CD4-positive, alpha-beta T cell treated with Interleukin-15 for 4 hours (primary cell): Measurements from ENCODE around the gene SLC25A44.
A peak's percentile ranks its signal among the peaks of the same experiment; 100 is the strongest.
"Not testable (repeated sequence)": the region's sequence is repeated elsewhere in the genome, so short reads cannot be mapped to it uniquely, and the experiment has no call there.

Experiments used
- DNase-seq: peaks from one replicate; pipeline ENCODE4 v3.0.0-alpha.2; 2020; ENCODE audit warnings: low spot score

The SLC25A44 gene

DNA sequence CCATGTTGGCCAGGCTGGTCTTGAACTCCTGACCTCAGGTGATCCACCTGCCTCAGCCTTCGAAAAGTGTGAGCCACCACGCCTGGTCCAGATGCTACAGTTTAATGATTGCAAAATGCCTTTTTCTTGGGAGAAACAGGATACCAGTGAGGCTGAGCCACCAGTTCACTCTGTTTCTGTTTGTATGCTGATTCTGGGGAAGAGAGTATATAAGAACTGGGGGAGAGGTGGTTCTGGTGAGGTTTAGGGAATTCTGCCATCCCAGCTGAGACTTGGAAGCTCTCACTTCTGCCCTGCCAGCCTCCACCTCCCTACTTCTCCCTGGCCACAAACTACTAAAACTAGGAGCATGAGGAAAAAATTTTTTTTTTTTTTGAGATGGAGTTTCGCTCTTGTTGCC lies 10.8 kb downstream of the SLC25A44 start:
- no peak for DNase-seq

DNA sequence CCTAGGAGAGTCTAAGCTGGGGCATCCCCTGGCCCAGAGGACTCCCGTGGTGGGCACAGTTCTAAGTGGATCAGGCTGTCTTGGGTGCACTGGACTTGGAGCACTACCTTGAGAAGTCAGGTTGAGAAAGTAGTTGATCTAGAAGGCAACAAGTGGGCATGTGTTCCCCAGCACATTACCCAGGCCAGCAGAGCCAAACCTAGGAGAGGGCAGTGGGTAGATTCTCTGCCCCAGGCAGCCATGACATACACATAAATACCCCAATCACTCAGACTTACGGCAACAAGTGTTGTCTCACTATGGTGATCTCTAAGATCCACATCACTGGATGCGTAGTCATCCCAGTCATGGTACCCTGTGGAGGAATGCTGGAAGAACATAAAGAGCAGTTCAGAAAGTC lies 17.3 kb downstream of the SLC25A44 start:
- DNase-seq = no peak

- DNase-seq = no peak
Observed at GRCh38 chr1:156212130-156212529, 18.2 kb downstream of the SLC25A44 start.

DNA sequence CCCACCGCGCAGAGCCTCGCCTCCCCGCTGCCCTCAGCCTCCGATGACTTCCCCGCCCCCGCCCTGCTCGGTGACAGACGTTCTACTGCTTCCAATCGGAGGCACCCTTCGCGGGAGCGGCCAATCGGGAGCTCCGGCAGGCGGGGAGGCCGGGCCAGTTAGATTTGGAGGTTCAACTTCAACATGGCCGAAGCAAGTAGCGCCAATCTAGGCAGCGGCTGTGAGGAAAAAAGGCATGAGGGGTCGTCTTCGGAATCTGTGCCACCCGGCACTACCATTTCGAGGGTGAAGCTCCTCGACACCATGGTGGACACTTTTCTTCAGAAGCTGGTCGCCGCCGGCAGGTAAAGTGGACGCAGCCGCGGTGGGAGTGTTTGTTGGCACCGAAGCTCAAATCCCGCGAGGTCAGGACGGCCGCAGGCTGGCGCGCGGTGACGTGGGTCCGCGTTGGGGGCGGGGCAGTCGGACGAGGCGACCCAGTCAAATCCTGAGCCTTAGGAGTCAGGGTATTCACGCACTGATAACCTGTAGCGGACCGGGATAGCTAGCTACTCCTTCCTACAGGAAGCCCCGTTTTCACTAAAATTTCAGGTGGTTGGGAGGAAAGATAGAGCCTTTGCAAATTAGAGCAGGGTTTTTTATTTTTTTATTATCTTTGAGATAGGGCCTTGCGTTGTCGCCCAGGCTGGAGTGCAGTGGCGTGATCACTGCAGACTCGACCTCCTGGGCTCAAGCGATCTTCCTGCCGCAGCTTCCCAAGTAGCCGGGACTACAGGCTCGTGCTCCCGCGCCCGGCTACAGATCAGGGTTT lies 19.1 kb downstream of the SLC25A44 start, which contains the start of gene PMF1:
Gene PMF1 (plus strand): TSS at position 175 of the 811 bp plus-strand sequence. CDS start 9 bp downstream, at position 184.
- peak; percentile 95 for DNase-seq

DNA sequence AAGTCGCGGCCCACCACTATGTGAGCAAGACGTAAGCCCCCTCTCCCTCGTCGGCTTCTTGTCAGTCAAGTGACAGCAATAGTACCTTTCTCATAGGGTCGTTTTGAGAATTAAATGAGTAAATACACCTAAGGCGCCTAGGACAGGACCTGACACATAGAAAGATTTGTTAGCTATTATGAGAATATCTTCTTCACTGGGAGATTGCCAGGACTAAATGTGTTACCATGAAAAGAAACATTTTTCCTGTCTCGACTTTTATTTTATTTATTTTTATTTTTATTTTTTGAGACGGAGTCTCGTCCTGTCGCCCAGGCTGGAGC lies 19.7 kb downstream of the SLC25A44 start:
- DNase-seq = no peak

DNA sequence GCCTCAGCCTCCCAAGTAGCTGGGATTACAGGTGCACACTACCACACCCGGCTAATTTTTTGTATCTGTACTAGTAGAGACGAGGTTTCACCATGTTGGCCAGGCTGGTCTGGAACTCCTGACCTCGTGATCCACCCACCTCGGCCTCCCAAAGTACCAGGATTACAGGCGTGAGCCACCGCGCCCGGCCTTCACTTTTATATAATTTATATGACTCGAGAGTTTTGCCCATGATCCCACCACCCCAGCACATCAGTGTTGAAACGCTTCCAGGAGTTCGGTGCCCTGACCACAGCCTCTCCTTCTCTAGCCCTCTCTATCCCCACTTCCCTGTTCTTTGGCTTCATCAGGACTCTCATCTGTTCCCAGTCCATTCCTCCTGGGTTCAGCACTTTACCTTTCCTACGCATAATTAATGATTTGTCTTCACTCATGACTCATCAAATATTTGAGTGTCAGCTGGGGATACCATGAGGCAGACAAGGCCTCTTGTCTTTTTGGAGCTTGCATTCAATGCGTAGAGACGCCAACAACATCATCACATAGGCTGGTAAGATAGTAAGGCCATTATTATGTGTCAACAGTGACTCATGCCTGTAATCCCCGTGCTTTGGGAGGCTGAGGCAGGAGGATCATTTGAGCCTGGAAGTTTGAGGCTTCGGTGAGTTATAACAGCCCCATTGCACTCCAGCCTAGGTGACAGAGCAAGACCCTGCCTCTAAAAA lies 20.3 kb downstream of the SLC25A44 start:
- peak; percentile 58 for DNase-seq

GRCh38 chr1:156216361-156217086 lies 22.6 kb downstream of the SLC25A44 start:
- DNase-seq = not testable (repeated sequence)

GRCh38 chr1:156217871-156218270 lies 24.0 kb downstream of the SLC25A44 start:
- DNase-seq = peak; percentile 89

GRCh38 chr1:156220226-156220625 lies 26.3 kb downstream of the SLC25A44 start:
- DNase-seq = no peak

GRCh38 chr1:156221986-156222692 lies 28.2 kb downstream of the SLC25A44 start:
- DNase-seq = no peak

DNA sequence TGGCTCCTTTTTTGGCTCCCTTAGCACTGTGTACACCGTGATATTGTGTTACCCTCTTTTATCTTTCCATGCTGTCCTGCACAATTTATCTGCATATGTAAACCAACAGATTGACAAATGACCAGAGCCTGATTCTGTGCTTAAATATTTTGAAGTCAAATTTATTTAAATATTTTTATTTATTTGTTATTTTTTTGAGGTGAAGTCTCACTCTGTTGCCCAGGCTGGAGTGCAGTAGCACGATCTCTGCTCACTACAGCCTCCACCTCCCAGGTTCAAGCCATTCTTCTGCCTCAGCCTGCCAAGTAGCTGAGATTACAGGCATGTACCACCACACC lies 31.7 kb downstream of the SLC25A44 start:
- no peak for DNase-seq

DNA sequence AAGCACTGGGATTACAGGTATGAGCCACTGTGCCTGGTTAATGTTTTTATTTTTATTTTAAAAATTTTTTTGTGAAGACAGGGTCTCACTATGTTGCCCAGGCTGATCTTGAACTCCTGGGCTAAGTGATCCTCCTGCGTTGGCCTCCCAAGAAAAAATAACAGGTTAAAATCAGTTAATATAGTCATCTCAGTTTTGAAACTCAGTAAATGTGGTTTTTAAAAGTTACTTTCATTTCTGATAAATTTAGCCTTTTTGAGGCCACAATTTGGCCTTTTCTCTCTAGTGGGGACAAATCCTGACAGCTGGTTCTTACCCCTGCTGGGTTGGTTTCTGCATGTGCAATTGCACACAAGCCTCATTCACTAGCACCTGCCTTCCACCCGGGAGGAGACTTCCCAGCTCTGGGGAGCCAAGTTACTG lies 32.2 kb downstream of the SLC25A44 start:
- no peak for DNase-seq

- DNase-seq = no peak
Observed at GRCh38 chr1:156226782-156227181, 32.9 kb downstream of the SLC25A44 start.

DNA sequence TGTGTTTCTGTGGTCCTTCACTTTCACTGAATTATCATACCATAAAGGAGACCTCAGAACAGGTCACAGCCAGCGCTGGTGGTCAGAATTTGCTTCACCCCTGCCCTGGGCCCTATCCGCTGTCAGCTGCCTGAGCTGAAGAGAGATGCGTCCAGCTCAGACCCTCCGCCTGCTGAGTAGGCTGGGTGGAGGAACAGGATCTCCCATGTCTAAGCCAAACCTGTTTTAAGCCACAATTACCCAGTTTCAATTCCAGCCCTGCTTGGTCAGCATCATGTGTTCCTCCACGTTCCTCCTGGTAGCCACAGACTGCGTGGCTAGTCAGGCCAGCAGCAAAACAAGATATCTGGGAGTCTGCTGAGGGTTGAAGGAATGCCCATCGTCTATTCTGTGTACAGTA lies 34.6 kb downstream of the SLC25A44 start:
- no peak for DNase-seq

GRCh38 chr1:156229809-156230472 lies 36.0 kb downstream of the SLC25A44 start:
- DNase-seq = no peak

DNA sequence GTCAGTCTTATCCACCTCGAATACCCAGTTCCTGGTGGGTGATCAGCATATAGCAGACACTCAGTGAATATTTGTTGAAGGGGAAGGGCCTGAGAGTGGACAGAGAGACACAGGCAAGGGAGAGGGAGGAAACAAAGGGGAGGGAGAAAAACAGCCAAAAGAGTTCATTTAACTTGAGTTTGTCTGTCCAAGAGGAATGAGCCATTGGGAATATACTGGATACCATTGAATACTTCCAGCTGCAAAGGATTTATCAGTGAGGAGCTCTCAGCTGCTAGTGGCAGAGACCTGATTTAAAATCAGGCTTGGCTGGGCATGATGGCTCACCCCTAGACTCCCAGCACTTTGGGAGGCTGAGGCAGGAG lies 36.6 kb downstream of the SLC25A44 start:
- DNase-seq = no peak

DNA sequence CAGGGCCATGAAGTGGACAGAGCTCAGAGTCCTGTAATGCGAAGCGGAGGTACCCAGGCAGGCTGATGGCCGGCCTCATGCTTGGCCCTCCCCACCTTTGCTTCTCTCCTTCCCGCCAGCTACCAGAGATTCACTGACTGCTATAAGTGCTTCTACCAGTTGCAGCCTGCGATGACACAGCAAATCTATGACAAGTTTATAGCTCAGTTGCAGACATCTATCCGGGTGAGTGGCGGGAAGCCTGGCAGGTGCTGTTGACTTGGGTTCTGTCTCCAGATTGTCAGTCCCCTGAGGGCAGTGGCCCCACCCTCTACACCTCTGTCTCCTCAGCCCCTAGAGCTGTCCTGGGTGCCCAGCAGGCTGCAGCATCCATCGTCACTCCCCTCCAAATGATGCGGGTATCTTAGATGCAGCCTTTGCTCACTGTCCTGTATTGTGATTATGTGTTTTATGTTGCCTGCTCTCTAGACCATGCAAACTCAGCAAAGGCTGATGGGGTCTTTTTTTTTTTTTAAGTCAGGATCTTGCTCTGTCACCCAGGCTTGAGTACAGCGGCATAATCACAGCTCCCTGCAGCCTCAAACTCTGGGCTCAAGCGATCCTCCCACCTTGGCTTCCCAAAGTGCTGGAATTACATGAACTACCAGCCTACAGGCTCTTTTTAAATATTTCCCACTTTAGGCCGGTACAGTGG lies 38.4 kb downstream of the SLC25A44 start:
- no peak for DNase-seq

- DNase-seq = no peak
Observed at GRCh38 chr1:156233426-156234127, 39.7 kb downstream of the SLC25A44 start.

DNA sequence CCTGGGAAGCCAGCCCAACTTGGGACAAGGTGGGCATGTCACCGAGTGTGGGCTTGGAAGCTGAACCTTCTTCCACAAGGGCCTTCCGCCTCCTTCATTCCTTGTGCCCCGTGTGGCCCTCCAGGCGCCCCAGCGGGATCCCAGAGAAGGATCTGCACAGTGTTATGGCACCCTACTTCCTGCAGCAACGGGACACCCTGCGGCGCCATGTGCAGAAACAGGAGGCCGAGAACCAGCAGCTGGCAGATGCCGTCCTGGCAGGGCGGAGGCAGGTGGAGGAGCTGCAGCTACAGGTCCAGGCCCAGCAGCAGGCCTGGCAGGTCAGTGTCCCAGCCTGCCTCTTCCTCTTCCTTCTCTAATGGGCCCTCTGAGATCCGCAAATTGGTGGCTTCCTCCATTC lies 42.3 kb downstream of the SLC25A44 start:
- no peak for DNase-seq

DNA sequence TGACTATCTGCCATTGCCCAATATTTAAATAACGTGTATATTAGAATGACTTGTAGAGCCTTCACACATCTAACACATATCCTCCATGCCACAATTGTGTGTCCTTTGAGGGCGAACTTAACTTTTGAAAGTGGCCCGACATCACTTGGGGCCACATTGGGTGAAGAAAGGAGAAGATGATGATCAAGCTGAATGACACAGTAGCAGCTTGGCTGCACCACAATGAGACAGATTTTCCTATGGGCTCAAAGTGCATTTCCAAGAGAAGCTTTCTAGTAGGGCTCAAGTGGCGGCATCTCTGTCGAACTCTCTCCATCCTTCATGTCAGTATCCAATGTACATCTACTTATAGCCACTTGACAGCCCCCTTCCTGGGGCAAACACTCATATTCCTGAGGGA lies 44.3 kb downstream of the SLC25A44 start:
- DNase-seq = no peak
